ENCODE results near the gene SBK1. TPM values are rescaled to one million over a fixed set of nuclear protein-coding genes. Genes with fewer than 3 reads are reported as not detected.

Gene SBK1
- total RNA-seq, 1 experiment from 2014 or later = 19.2 TPM

GRCh38 chr16:28250999-28251398, 41.3 kb upstream of the SBK1 start:
- Histone ChIP-seq H3K9me2 (ENCODE audit: insufficient read depth) (no peaks in the 10 kb centered on the region), H3K9ac (ENCODE audit: low read length) (no peak overlapping the region), H3K9me3 (ENCODE audit: control insufficient read depth in 1 of 2, insufficient read depth in 1 of 2, low read depth in 1 of 2, low read length in 2 of 2) (no peaks in the 10 kb centered on the region), H3K4me2 (ENCODE audit: low read length) (no peak overlapping the region), H3K27ac (ENCODE audit: low read depth, low read length) (no peak overlapping the region), H2AFZ (ENCODE audit: low read depth, low read length, poor library complexity, severe bottlenecking) (no peak overlapping the region), H3K4me3 (replicated peaks in 1 of 2; ENCODE audit: low read depth in 1 of 2, low read length in 2 of 2) (no peak overlapping the region), H3K36me3 (ENCODE audit: control insufficient read depth in 1 of 2, insufficient read depth in 2 of 2, low read length in 2 of 2) (no peaks in the 10 kb centered on the region), H3K4me1 (ENCODE audit: control insufficient read depth in 1 of 2, insufficient read depth in 2 of 2, low read length in 2 of 2) (no peaks in the 10 kb centered on the region), H3K27me3 (ENCODE audit: insufficient read depth, low read length) (no peaks in the 10 kb centered on the region), H3K79me2 (ENCODE audit: insufficient read depth, low read length) (no peaks in the 10 kb centered on the region), H4K20me1 (ENCODE audit: insufficient read depth) (no peaks in the 10 kb centered on the region)
- ChIA-PET RAD21 (ENCODE audit: low non-redundant PET in 1 of 2, low total read pairs in 2 of 2, uncharacterized antibody in 2 of 2, unreplicated experiment in 2 of 2) (no interaction called here), POLR2A (no interaction called here), CTCF (no interaction called here)
- no TSS peak for BruUV-seq (replicated peaks)
- TF ChIP-seq ZBTB33 (IDR thresholded peaks at IDR 0.05; ENCODE audit: extremely low read depth, insufficient replicate concordance, low read length) (no peak), MAX (IDR thresholded peaks at IDR 0.05) (no peak), ZFX (IDR thresholded peaks at IDR 0.05) (no peak), ATF3 (IDR thresholded peaks at IDR 0.05) (no peak), SRF (IDR thresholded peaks at IDR 0.05; ENCODE audit: low read depth) (no peak), EGR1 (IDR thresholded peaks at IDR 0.05; ENCODE audit: low read depth) (no peak), RAD21 (IDR thresholded peaks at IDR 0.05; ENCODE audit: low read depth) (no peak), FOSL1 (IDR thresholded peaks at IDR 0.05; ENCODE audit: low read depth) (no peak), POLR2AphosphoS5 (IDR thresholded peaks at IDR 0.05; ENCODE audit: low read depth, low read length) (no peak)
- ATAC-seq (no peak), DNase-seq (ENCODE audit: low read depth, low spot score) (no peak)
- intact Hi-C loops (cut with micrococcal nuclease) = no loop called here

- H3K9me2 ChIP-seq (ENCODE audit: insufficient read depth) = no peaks in the 10 kb centered on the region
- intact Hi-C loops (cut with micrococcal nuclease) = no loop called here
- TF ChIP-seq TCF7L2 (IDR thresholded peaks at IDR 0.05; ENCODE audit: borderline replicate concordance, extremely low read depth, insufficient read depth, insufficient read length) = no peak
- no peak for TF ChIP-seq MAX (IDR thresholded peaks at IDR 0.05)
- TF ChIP-seq POLR2AphosphoS5 (IDR thresholded peaks at IDR 0.05; ENCODE audit: low read depth, low read length) = no peak
- TF ChIP-seq ZNF274 (IDR thresholded peaks at IDR 0.05; ENCODE audit: low read depth, low read length) = no peak
- no peak for TF ChIP-seq EZH2phosphoT487 (IDR thresholded peaks at IDR 0.05; ENCODE audit: borderline replicate concordance)
- TF ChIP-seq SP1 (IDR thresholded peaks at IDR 0.05; ENCODE audit: low read depth) = no peak
- TF ChIP-seq ELF1 (IDR thresholded peaks at IDR 0.05; ENCODE audit: borderline replicate concordance, low read depth) = no peak
- no peak for TF ChIP-seq POLR2A (IDR thresholded peaks at IDR 0.05; ENCODE audit: borderline replicate concordance, extremely low read depth, insufficient read depth, insufficient read length)
- H3K36me3 ChIP-seq (ENCODE audit: control insufficient read depth in 1 of 2, insufficient read depth in 2 of 2, low read length in 2 of 2) = no peaks in the 10 kb centered on the region
- H3K27ac ChIP-seq (ENCODE audit: low read depth, low read length) = no peak overlapping the region
- H3K27me3 ChIP-seq (ENCODE audit: insufficient read depth, low read length) = no peaks in the 10 kb centered on the region
- no peak overlapping the region for H2AFZ ChIP-seq (ENCODE audit: low read depth, low read length, poor library complexity, severe bottlenecking)
- POLR2A ChIA-PET = no interaction called here
- CTCF ChIA-PET = no interaction called here
- H3K9ac ChIP-seq (ENCODE audit: low read length) = no peak overlapping the region
- H3K4me2 ChIP-seq (ENCODE audit: low read length) = no peak overlapping the region
- no peaks in the 10 kb centered on the region for H4K20me1 ChIP-seq (ENCODE audit: insufficient read depth)
- RAD21 ChIA-PET (ENCODE audit: low non-redundant PET in 1 of 2, low total read pairs in 2 of 2, uncharacterized antibody in 2 of 2, unreplicated experiment in 2 of 2) = no interaction called here
- no peak for DNase-seq (ENCODE audit: low read depth, low spot score)
- BruUV-seq (replicated peaks) = no TSS peak
- no peaks in the 10 kb centered on the region for H3K9me3 ChIP-seq (ENCODE audit: control insufficient read depth in 1 of 2, insufficient read depth in 1 of 2, low read depth in 1 of 2, low read length in 2 of 2)
- no peak for ATAC-seq
- H3K79me2 ChIP-seq (ENCODE audit: insufficient read depth, low read length) = no peaks in the 10 kb centered on the region
- H3K4me1 ChIP-seq (ENCODE audit: control insufficient read depth in 1 of 2, insufficient read depth in 2 of 2, low read length in 2 of 2) = no peaks in the 10 kb centered on the region
- H3K4me3 ChIP-seq (replicated peaks in 1 of 2; ENCODE audit: low read depth in 1 of 2, low read length in 2 of 2) = no peak overlapping the region
Measured at GRCh38 chr16:28254158-28254557, 38.2 kb upstream of the SBK1 start.

Data from HCT116 (cell line).